Astrocyte (in vitro differentiated cells and primary cell): ENCODE measurements around the gene FBXO46. TPM values are rescaled to one million over a fixed set of nuclear protein-coding genes. Genes with fewer than 3 reads are reported as not detected.
A peak's percentile ranks its signal among the peaks of the same experiment; 100 is the strongest.

ENCODE experiments used
- DNase-seq: peaks from one replicate; pipeline ENCODE4 v3.0.0-alpha.2; 2010; ENCODE audit warnings: low read depth
- FAIRE-seq: peaks from 2 replicates; lab custom pipeline; 2011; peaks lifted over from hg19 to GRCh38; lab: Jason Lieb, UNC
- H2AFZ ChIP-seq: 2 replicates; pipeline ENCODE4 v1.6.0; 2012; ENCODE audit warnings: low read depth, low read length, inconsistent platforms
- H3K27ac ChIP-seq: 2 replicates; pipeline ENCODE4 v1.5.1; 2011; ENCODE audit warnings: low read depth, low read length, inconsistent platforms
- H3K27me3 ChIP-seq: 2 replicates; pipeline ENCODE4 v1.6.0; 2011; ENCODE audit warnings: low read length, inconsistent platforms; ENCODE audit not compliant: insufficient read depth
- H3K36me3 ChIP-seq: 2 replicates; pipeline ENCODE4 v1.5.1; 2011; ENCODE audit warnings: low read length, inconsistent platforms; ENCODE audit not compliant: insufficient read depth
- H3K4me1 ChIP-seq: 2 replicates; pipeline ENCODE4 v1.5.1; 2011; ENCODE audit warnings: low read length, inconsistent platforms; ENCODE audit not compliant: insufficient read depth
- H3K4me2 ChIP-seq: 2 replicates; pipeline ENCODE4 v1.6.0; 2012; ENCODE audit warnings: low read length, inconsistent platforms
- H3K4me3 ChIP-seq: 2 replicates; pipeline ENCODE4 v1.5.1; 2011; ENCODE audit warnings: low read depth, mild to moderate bottlenecking, low read length, inconsistent platforms; ENCODE audit not compliant: insufficient read depth
- H3K79me2 ChIP-seq: 2 replicates; pipeline ENCODE4 v1.6.0; 2012; ENCODE audit warnings: mild to moderate bottlenecking, low read length, inconsistent platforms; ENCODE audit not compliant: insufficient read depth
- H3K9ac ChIP-seq: 2 replicates; pipeline ENCODE4 v1.6.0; 2012; ENCODE audit warnings: mild to moderate bottlenecking, low read length, inconsistent platforms
- H3K9me3 ChIP-seq: 2 replicates; pipeline ENCODE4 v1.5.1; 2012; ENCODE audit warnings: low read depth, mild to moderate bottlenecking, low read length, inconsistent platforms; ENCODE audit not compliant: insufficient read depth
- H4K20me1 ChIP-seq: 2 replicates; pipeline ENCODE4 v1.6.0; 2012; ENCODE audit warnings: low read length, inconsistent platforms; ENCODE audit not compliant: insufficient read depth
- H3K27ac Mint-ChIP-seq: one replicate; pipeline ENCODE4 v1.8.0; 2021; ENCODE audit warnings: mild to moderate bottlenecking, mixed read lengths; ENCODE audit not compliant: unreplicated experiment
- H3K27me3 Mint-ChIP-seq: one replicate; pipeline ENCODE4 v1.8.0; 2021; ENCODE audit warnings: low read depth, mixed read lengths; ENCODE audit not compliant: unreplicated experiment
- H3K36me3 Mint-ChIP-seq: one replicate; pipeline ENCODE4 v1.8.0; 2021; ENCODE audit warnings: low read depth, mixed read lengths; ENCODE audit not compliant: unreplicated experiment
- H3K4me1 Mint-ChIP-seq: one replicate; pipeline ENCODE4 v1.8.0; 2021; ENCODE audit warnings: low read depth, mixed read lengths; ENCODE audit not compliant: unreplicated experiment
- H3K4me3 Mint-ChIP-seq: one replicate; pipeline ENCODE4 v1.8.0; 2021; ENCODE audit warnings: mild to moderate bottlenecking, moderate library complexity, mixed read lengths; ENCODE audit not compliant: unreplicated experiment
- H3K9me3 Mint-ChIP-seq: one replicate; pipeline ENCODE4 v1.8.0; 2021; ENCODE audit warnings: mild to moderate bottlenecking, mixed read lengths; ENCODE audit not compliant: unreplicated experiment
- CTCF ChIP-seq: IDR thresholded peaks from 2 replicates; pipeline ENCODE4 v1.5.1; 2011; ENCODE audit warnings: low read depth, mild to moderate bottlenecking, inconsistent platforms, low read length, moderate library complexity; ENCODE audit not compliant: insufficient read depth
- EZH2 ChIP-seq: IDR thresholded peaks from 2 replicates; pipeline ENCODE4 v1.6.1; 2012; ENCODE audit warnings: mild to moderate bottlenecking, low read length, inconsistent platforms; ENCODE audit not compliant: insufficient read depth
- total RNA-seq: library from RNA; stranded (reverse); gene quantifications from 2 replicates; pipeline ENCODE4 v1.2.1, GENCODE V29; 2021

The FBXO46 gene
- total RNA-seq, 1 donor from 2014 or later, result 21.1 TPM

- peak overlapping the region; percentile 86 for H3K9ac ChIP-seq
- H3K4me2 ChIP-seq, result peak overlapping the region; percentile 98
- Mint-ChIP-seq H3K27me3 (no peaks in the 10 kb centered on the region), H3K36me3 (peaks cover 15% of the 10 kb centered on the region), H3K9me3 (no peaks in the 10 kb centered on the region), H3K27ac (peak overlapping the region; percentile 96), H3K4me1 (peaks cover 31% of the 10 kb centered on the region), H3K4me3 (peak overlapping the region; percentile 93)
- FAIRE-seq, result no peak
- H2AFZ ChIP-seq, result no peak overlapping the region
- TF ChIP-seq CTCF (no peak), EZH2 (no peak)
- H3K27ac ChIP-seq, result peak overlapping the region; percentile 86
- no peaks in the 10 kb centered on the region for H3K27me3 ChIP-seq
- H3K4me1 ChIP-seq, result peaks cover 29% of the 10 kb centered on the region
- DNase-seq, result no peak
- H3K9me3 ChIP-seq, result no peaks in the 10 kb centered on the region
- peaks cover 77% of the 10 kb centered on the region for H3K79me2 ChIP-seq
- H4K20me1 ChIP-seq, result no peaks in the 10 kb centered on the region
- peak overlapping the region; percentile 88 for H3K4me3 ChIP-seq
- peaks cover 8% of the 10 kb centered on the region for H3K36me3 ChIP-seq
Measured at GRCh38 chr19:45717983-45718650, 12.6 kb downstream of the FBXO46 start.

GRCh38 chr19:45717131-45717982, 13.3 kb downstream of the FBXO46 start:
- Mint-ChIP-seq H3K27ac (peak overlapping the region; percentile 96), H3K4me1 (peaks cover 29% of the 10 kb centered on the region), H3K27me3 (no peaks in the 10 kb centered on the region), H3K36me3 (peaks cover 15% of the 10 kb centered on the region), H3K4me3 (peak overlapping the region; percentile 93), H3K9me3 (no peaks in the 10 kb centered on the region)
- H3K9me3 ChIP-seq, result no peaks in the 10 kb centered on the region
- peaks cover 7% of the 10 kb centered on the region for H3K36me3 ChIP-seq
- no peaks in the 10 kb centered on the region for H4K20me1 ChIP-seq
- H3K27ac ChIP-seq, result peak overlapping the region; percentile 86
- peak overlapping the region; percentile 86 for H3K9ac ChIP-seq
- H3K4me2 ChIP-seq, result peak overlapping the region; percentile 98
- no peaks in the 10 kb centered on the region for H3K27me3 ChIP-seq
- TF ChIP-seq EZH2 (no peak), CTCF (no peak)
- FAIRE-seq (no peak), DNase-seq (peak; percentile 95)
- H2AFZ ChIP-seq, result peak overlapping the region; percentile 83
- peaks cover 23% of the 10 kb centered on the region for H3K4me1 ChIP-seq
- H3K79me2 ChIP-seq, result peaks cover 84% of the 10 kb centered on the region
- peak overlapping the region; percentile 88 for H3K4me3 ChIP-seq
